CD4-positive, alpha-beta T cell treated with Interleukin-21 for 1 hour (primary cell): Measurements from ENCODE around the gene ZFAND2A.
"Not testable (repeated sequence)": the region's sequence is repeated elsewhere in the genome, so short reads cannot be mapped to it uniquely, and the experiment has no call there.

ENCODE experiments used
- DNase-seq: peaks from one replicate; pipeline ENCODE4 v3.0.0-alpha.2; 2020

ZFAND2A gene

DNA sequence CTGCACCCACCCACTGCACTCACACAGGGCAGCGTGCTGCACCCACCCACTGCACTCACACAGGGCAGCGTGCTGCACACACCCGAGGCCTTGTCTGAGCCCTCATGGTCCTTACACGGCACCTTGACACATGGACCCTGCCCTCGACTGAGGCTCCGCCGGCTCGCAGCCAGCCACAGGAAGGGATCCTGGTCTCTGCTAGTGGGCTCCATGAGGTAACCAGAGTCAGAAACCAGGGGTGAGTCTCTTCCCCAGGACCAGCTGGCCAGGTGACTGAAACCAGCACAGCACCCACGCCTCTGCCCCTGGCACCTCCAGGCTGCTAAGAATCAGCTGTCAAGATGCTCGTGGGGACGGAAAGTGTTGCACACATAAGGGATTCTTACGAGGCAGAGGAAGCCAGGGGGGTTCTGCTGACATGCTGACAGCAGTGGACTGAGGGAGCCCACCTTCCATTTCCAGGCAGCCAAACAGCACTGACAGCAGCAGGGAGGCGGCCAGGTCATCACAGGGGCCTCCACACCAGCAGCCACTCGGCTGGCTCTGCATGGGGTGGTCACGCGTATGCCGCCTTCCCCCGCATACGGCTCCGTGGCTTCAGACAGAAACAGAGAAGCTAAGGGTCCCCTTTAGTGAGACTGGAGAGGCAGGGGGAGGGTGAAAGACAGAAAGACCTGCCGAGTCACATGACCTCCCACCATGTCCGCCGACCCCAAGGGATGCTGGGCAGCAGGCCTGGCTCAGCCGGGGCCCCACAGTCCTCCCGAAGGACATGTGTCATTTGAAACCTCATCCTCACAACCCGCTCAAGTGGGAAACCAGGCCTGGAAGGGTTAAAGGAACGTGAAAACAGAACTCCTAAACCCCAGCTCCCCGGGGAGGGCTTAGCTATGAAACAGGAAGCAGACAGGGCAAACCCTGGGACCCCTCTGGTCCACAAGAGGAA, 37.8 kb downstream of the ZFAND2A start:
- DNase-seq, result no peak

DNA sequence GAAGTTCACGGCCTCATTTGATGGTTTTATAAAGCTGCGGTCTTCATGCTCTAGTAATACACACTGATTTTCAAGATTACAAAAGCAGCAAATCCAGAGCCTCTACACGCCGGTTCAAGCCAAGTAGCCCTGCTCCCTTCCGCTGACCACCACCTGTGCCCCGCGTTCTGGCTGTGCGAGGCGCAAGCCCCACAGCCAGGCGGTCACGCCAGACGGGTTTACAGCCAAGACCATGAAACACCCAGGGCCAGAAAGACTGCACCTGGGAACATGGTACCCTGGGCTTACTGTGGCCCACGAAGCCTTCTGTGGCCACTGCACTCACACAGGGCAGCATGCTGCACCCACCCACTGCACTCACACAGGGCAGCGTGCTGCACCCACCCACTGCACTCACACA, 38.5 kb downstream of the ZFAND2A start:
- no peak for DNase-seq

GRCh38 chr7:1120791-1121190, 39.2 kb downstream of the ZFAND2A start:
- DNase-seq, result no peak

DNA sequence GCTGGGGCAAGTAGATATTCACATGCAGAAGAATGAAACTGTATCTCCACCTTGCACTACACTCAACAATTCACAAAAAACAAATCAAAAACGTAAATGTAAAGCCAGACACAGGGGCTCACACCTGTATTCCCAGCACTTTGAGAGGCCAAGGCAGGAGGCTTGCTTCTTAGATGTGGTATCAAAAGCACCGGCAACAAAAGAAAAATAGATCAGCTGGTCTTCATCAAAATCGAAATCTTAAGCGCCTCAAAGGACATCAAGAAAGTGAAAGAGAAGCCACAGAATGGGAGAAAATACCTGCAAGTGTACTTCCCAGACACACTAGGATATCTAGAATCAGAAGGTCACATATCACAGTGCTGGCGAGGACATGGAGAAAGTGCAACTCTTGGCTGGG, 40.8 kb downstream of the ZFAND2A start:
- no peak for DNase-seq

- no peak for DNase-seq
Observed at GRCh38 chr7:1117321-1117928, 42.6 kb downstream of the ZFAND2A start.

- DNase-seq, result not testable (repeated sequence)
Observed at GRCh38 chr7:1116383-1117008, 43.5 kb downstream of the ZFAND2A start.

- DNase-seq, result not testable (repeated sequence)
Observed at GRCh38 chr7:1115171-1116045, 44.6 kb downstream of the ZFAND2A start.

DNA sequence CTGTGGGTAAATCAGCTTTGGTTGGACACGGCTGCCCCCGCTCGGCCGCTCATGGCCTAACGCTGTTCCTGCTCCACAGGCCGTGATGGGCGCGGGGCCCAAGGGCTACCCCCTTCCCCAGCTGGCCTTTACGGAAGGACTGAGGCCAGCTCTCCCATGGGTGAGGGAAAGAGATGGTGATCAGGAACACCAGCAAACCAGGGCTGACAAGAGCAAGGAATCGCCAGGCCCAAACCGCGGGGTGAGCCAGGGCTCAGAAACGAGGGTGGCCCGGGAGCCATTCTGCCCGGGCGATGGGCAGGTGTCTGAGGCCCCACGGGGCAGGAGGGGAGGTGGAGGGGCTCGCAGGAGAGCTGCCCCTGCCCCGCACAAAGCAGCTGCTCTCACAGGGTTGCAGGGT, 45.5 kb downstream of the ZFAND2A start:
- no peak for DNase-seq

DNA sequence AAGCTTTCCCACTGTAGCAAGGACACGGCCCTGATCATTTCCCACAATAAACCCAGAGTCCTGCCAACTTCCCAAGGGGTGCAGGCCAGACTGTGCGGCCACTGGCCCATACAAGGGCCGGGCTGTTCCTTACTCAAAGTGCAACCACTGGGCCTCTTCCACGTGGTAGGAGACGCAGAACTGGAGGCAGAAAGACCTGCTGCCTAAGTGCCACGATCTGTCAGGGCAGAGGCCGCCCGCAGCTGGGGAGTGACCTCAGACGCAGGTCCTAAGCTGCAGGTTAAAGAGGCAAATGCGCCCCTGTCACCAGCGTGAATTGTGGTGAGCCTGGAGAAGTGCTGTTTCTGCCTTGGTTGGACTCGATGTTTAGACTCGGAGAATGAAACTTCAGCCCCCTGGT, 45.9 kb downstream of the ZFAND2A start:
- DNase-seq, result no peak

- no peak for DNase-seq
Observed at GRCh38 chr7:1113548-1113885, 46.5 kb downstream of the ZFAND2A start.

GRCh38 chr7:1112625-1113547, 47.1 kb downstream of the ZFAND2A start:
- DNase-seq, result no peak

GRCh38 chr7:1112109-1112508, 47.9 kb downstream of the ZFAND2A start:
- DNase-seq, result no peak

DNA sequence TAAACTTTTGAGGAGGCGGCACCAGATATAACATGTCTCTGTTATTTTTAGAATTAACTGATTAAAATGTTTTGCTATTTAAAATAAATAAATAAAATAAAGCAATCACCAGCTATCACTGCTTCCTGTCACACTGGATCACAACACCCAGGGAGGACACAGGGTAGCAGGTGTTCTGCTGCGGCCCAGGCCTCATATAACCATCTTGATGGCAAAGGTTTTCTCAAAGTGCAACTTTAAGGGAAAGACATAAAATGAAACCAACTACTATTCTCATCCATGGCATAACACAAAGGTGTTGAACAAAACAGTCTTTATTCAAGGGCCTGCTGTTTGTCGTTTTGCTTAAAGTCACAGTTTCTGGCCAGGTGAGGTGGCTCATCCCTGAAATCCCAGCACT, 48.8 kb downstream of the ZFAND2A start:
- DNase-seq, result no peak

GRCh38 chr7:1110358-1110757, 49.6 kb downstream of the ZFAND2A start:
- no peak for DNase-seq

DNA sequence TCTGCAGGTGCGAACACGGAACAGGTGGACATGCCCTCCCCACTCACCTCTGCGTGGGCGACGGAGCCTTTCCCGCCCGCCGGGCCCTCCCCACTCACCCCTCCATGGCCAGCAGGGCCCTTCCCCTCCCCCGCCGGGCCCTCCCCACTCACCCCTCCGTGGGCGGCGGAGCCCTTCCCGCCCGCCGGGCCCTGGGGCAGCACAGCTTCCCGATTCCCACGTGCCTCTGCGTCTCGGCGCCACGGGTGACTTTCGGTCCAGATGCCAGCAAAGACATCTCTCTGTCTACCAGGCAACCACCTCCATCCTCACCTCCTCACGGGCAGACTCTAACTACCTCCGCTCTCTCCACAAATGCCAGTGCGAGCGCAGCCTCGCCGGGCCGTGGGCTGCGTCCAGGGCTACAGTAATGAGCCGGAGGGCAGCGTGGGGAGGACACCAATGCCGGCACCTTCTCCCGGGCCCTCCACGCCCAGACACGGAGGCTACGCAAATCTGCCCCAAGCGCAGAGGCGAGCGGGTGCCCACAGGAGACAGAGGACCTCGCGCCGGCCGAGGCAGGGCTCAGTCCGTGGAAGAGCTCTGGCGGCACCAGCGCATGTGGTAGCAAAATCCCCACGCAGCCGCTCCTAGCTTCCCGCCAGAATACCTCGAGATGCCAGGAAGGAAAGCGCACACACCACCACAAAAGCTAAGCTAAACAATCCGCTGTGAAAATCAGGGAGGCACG, 50.2 kb downstream of the ZFAND2A start:
- no peak for DNase-seq

- no peak for DNase-seq
Observed at GRCh38 chr7:1108264-1108920, 51.6 kb downstream of the ZFAND2A start.

- no peak for DNase-seq
Observed at GRCh38 chr7:1106793-1107421, 53.1 kb downstream of the ZFAND2A start.

DNA sequence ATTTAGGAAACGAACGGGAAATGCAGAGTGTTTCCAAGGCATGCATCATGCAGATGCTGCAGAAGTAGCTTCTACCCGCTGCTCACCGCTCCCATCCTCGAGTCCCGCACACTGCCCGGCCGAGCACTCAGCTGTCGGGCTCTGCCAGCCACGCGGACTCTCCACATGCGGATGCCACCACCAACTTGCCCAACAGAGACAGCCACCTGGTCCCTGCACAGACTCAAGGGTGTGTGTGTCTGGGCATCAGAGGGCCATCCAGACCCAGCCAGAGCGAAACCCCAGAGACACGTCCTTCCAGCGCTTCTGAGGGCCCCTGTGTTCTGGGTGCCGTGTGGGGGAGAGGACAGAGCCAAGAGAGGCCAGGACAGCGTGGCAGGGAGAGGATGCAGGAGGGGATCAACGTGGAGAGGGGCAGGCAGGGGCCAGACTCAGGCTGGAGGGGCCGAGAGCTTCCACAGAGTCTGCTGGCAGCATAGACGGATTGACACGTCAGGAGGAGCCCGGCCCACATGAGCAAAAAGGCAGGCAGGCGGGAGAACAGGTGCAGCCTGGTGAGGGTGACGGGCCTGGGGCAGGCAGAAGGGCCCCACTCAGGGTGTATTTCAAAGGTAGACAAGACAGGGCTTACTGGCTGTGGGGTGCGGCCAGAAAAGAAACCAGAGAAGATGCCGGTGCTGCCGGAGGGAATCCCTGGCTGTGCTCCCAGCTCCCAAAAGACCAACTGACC, 53.8 kb downstream of the ZFAND2A start:
- no peak for DNase-seq

DNA sequence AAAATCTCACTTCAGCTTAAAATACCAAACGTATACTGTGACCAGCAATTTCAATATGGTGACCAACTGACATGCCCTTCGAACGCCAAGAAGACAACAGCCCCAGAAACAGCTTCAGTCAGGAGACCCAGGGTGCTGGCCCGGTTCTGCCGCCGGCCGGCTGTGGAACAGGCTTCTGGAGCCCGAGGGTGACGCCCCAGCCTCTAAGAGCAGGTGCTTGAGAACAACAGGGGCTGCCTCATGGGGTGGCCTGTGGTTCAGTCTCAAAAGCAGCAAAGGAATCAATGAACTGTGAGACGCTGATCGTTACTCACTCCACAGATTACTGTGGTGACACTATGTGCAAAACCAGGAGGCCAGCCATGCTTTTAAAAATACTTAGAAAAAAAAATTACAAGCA, 54.8 kb downstream of the ZFAND2A start:
- DNase-seq, result no peak
